SK-N-MC (cell line): ENCODE measurements around the gene KLHDC4.

Experiments used
- DNase-seq: peaks from one replicate; pipeline ENCODE4 v3.0.0-alpha.2; 2011; ENCODE audit warnings: low read depth, low spot score
- H3K27ac ChIP-seq: fragments of 200-600 bp; sonication (generic); 2 replicates; pipeline ENCODE4 v1.5.1; 2016; ENCODE audit warnings: mixed run types
- H3K36me3 ChIP-seq: fragments of 200-600 bp; sonication (generic); 2 replicates; pipeline ENCODE4 v1.6.1; 2017; ENCODE audit warnings: antibody characterized with exemption, low read length, mixed read lengths; ENCODE audit not compliant: insufficient read depth
- H3K4me3 ChIP-seq: fragments of 200-600 bp; sonication (generic); 2 replicates; pipeline ENCODE4 v1.5.1; 2016
- H3K9ac ChIP-seq: fragments of 200-600 bp; sonication (generic); 2 replicates; pipeline ENCODE4 v1.8.0; 2017; ENCODE audit warnings: mixed run types, mixed read lengths; ENCODE audit not compliant: insufficient read length
- H3K9me3 ChIP-seq: fragments of 200-600 bp; sonication (generic); 2 replicates; pipeline ENCODE4 v1.6.1; 2017; ENCODE audit warnings: low read depth, mild to moderate bottlenecking, antibody characterized with exemption, low read length, moderate library complexity, mixed read lengths
- EZH2 ChIP-seq: fragments of 200-600 bp; sonication (generic); IDR thresholded peaks from one replicate; pipeline ENCODE4 v1.6.1; 2017; ENCODE audit warnings: antibody characterized with exemption
- FOXP2 ChIP-seq: optimal IDR thresholded peaks from 2 replicates; pipeline ENCODE3; 2011; ENCODE audit warnings: mild to moderate bottlenecking, moderate library complexity; ENCODE audit not compliant: insufficient read depth; ENCODE audit errors: extremely low read length, control extremely low read depth
- POLR2AphosphoS5 ChIP-seq: IDR thresholded peaks from 2 replicates; pipeline ENCODE4 v1.6.1; 2012; ENCODE audit warnings: mild to moderate bottlenecking, low read depth, low read length, borderline replicate concordance

KLHDC4 gene

DNA sequence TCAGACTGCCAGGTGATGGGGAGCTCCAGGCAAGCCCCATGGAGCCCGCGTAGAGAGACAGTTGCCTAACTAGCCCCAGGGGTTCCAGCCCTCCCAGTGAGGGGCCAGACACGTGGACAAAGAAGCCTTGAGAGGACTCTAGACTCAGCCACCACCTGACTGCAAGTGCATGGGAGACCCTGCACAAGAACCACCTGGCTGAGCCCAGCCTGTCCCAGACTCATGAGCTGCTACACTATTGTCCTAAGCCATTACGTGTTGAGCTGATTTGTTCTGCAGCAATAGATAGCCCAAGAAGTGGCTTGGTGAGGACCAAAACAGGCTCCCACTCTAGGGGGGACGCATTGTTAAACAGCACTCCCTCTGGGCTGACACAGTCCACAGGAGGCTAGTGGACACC lies 37.6 kb upstream of the KLHDC4 start:
- no peak overlapping the region for H3K9ac ChIP-seq
- no peak for DNase-seq
- H3K27ac ChIP-seq: no peak overlapping the region
- no peak for TF ChIP-seq EZH2
- TF ChIP-seq POLR2AphosphoS5: no peak
- no peak for TF ChIP-seq FOXP2
- H3K36me3 ChIP-seq: no peaks in the 10 kb centered on the region
- H3K9me3 ChIP-seq: no peaks in the 10 kb centered on the region
- H3K4me3 ChIP-seq: no peak overlapping the region

GRCh38 chr16:87802670-87803069 lies 36.9 kb upstream of the KLHDC4 start:
- TF ChIP-seq EZH2 (no peak), FOXP2 (no peak), POLR2AphosphoS5 (no peak)
- DNase-seq: no peak
- H3K9ac ChIP-seq: no peak overlapping the region
- H3K36me3 ChIP-seq: no peaks in the 10 kb centered on the region
- H3K4me3 ChIP-seq: no peak overlapping the region
- no peak overlapping the region for H3K27ac ChIP-seq
- H3K9me3 ChIP-seq: no peaks in the 10 kb centered on the region

- no peak overlapping the region for H3K9ac ChIP-seq
- H3K9me3 ChIP-seq: no peaks in the 10 kb centered on the region
- H3K4me3 ChIP-seq: no peak overlapping the region
- H3K27ac ChIP-seq: no peak overlapping the region
- no peaks in the 10 kb centered on the region for H3K36me3 ChIP-seq
- no peak for DNase-seq
- TF ChIP-seq EZH2 (no peak), FOXP2 (no peak), POLR2AphosphoS5 (no peak)
These were observed 36.0 kb upstream of the KLHDC4 start for GRCh38 chr16:87801679-87802259.

GRCh38 chr16:87800497-87800896 lies 34.7 kb upstream of the KLHDC4 start:
- H3K4me3 ChIP-seq: no peak overlapping the region
- no peak overlapping the region for H3K9ac ChIP-seq
- H3K9me3 ChIP-seq: no peaks in the 10 kb centered on the region
- DNase-seq: no peak
- H3K27ac ChIP-seq: no peak overlapping the region
- H3K36me3 ChIP-seq: no peaks in the 10 kb centered on the region
- TF ChIP-seq EZH2 (no peak), FOXP2 (no peak), POLR2AphosphoS5 (no peak)

- TF ChIP-seq FOXP2 (no peak), EZH2 (no peak), POLR2AphosphoS5 (no peak)
- H3K4me3 ChIP-seq: no peak overlapping the region
- H3K36me3 ChIP-seq: no peaks in the 10 kb centered on the region
- H3K9ac ChIP-seq: no peak overlapping the region
- H3K27ac ChIP-seq: no peak overlapping the region
- DNase-seq: no peak
- no peaks in the 10 kb centered on the region for H3K9me3 ChIP-seq
These were observed 29.6 kb upstream of the KLHDC4 start for GRCh38 chr16:87795336-87795735.

DNA sequence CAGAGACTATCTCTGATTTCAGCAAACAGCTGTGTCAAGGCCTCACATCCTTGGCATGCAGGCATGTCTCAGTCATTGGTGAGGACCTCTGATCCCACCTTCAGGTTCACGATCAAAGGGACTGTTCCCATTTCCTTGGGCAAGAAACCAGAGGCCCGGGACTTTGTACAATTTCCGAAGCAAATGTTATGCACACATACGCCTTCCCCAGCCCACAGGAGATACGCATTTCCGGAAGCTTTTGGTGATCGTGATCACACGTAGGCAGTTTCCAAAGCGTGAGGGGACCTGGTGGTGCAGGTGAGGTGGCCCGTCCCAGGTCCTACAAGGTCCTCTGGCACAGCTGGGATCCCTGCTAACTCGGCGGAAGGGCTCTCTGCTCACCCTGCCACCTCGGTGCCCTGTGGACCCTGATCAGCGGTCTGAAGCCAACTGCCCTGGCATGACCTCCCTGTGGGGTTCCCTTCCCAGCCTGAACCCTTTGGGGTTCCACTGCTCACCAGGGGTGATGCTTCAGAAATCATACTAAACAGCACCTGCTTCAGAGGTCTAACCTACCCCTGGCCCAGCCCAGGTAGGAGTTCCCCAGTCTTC lies 28.8 kb upstream of the KLHDC4 start:
- Histone ChIP-seq H3K9me3 (no peaks in the 10 kb centered on the region), H3K36me3 (no peaks in the 10 kb centered on the region), H3K9ac (no peak overlapping the region), H3K4me3 (no peak overlapping the region), H3K27ac (no peak overlapping the region)
- no peak for DNase-seq
- no peak for TF ChIP-seq POLR2AphosphoS5
- no peak for TF ChIP-seq FOXP2
- TF ChIP-seq EZH2: no peak

GRCh38 chr16:87792205-87792565 lies 26.4 kb upstream of the KLHDC4 start:
- Histone ChIP-seq H3K9ac (no peak overlapping the region), H3K36me3 (no peaks in the 10 kb centered on the region), H3K9me3 (no peaks in the 10 kb centered on the region), H3K4me3 (no peak overlapping the region), H3K27ac (no peak overlapping the region)
- no peak for DNase-seq
- TF ChIP-seq EZH2: no peak
- no peak for TF ChIP-seq POLR2AphosphoS5
- TF ChIP-seq FOXP2: no peak

- Histone ChIP-seq H3K36me3 (no peaks in the 10 kb centered on the region), H3K27ac (no peak overlapping the region), H3K9me3 (no peaks in the 10 kb centered on the region), H3K4me3 (no peak overlapping the region), H3K9ac (no peak overlapping the region)
- TF ChIP-seq POLR2AphosphoS5 (no peak), EZH2 (no peak), FOXP2 (no peak)
- no peak for DNase-seq
These were observed 25.8 kb upstream of the KLHDC4 start for GRCh38 chr16:87791295-87792204.
